Chondrocyte (in vitro differentiated cells): ENCODE results near the gene SLC26A3. TPM values are rescaled to one million over a fixed set of nuclear protein-coding genes. Genes with fewer than 3 reads are reported as not detected.
"Not testable (repeated sequence)": the region's sequence is repeated elsewhere in the genome, so short reads cannot be mapped to it uniquely, and the experiment has no call there.

ENCODE experiments used
- DNase-seq: peaks from one replicate; pipeline ENCODE4 v3.0.0; 2021; ENCODE audit warnings: mixed read lengths, low spot score
- H3K27ac Mint-ChIP-seq: one replicate; pipeline ENCODE4 v1.8.0; 2021; ENCODE audit warnings: mild to moderate bottlenecking, moderate library complexity, mixed read lengths; ENCODE audit not compliant: unreplicated experiment
- H3K27me3 Mint-ChIP-seq: 2 replicates; pipeline ENCODE4 v1.8.0; 2021; ENCODE audit warnings: low read depth, mixed read lengths
- H3K36me3 Mint-ChIP-seq: 2 replicates; pipeline ENCODE4 v1.8.0; 2021; ENCODE audit warnings: low read depth, mixed read lengths
- H3K4me1 Mint-ChIP-seq: 2 replicates; pipeline ENCODE4 v1.8.0; 2021; ENCODE audit warnings: low read depth, mild to moderate bottlenecking, mixed read lengths
- H3K4me3 Mint-ChIP-seq: one replicate; pipeline ENCODE4 v1.8.0; 2021; ENCODE audit warnings: mild to moderate bottlenecking, moderate library complexity, mixed read lengths; ENCODE audit not compliant: unreplicated experiment
- H3K9me3 Mint-ChIP-seq: 2 replicates; pipeline ENCODE4 v1.8.0; 2021; ENCODE audit warnings: low read depth, mixed read lengths
- long read RNA-seq: library from polyadenylated mRNA; stranded (forward); transcript quantifications from one replicate; pipeline ENCODE4 v2.0.0, GENCODE V29; 2021
- total RNA-seq: library from RNA; stranded (reverse); gene quantifications from 3 replicates; pipeline ENCODE4 v1.2.1, GENCODE V29; 2021
- TF ChIP-seq, protein P1 (sequence below): fragments of 200-600 bp; sonication (generic); IDR thresholded peaks from 2 replicates; pipeline ENCODE4 v1.5.0; 2021; ENCODE audit warnings: antibody characterized with exemption, mild to moderate bottlenecking, moderate library complexity

SLC26A3 gene
- not detected in 3 replicates for total RNA-seq
- long read RNA-seq, result 0 reads

DNA sequence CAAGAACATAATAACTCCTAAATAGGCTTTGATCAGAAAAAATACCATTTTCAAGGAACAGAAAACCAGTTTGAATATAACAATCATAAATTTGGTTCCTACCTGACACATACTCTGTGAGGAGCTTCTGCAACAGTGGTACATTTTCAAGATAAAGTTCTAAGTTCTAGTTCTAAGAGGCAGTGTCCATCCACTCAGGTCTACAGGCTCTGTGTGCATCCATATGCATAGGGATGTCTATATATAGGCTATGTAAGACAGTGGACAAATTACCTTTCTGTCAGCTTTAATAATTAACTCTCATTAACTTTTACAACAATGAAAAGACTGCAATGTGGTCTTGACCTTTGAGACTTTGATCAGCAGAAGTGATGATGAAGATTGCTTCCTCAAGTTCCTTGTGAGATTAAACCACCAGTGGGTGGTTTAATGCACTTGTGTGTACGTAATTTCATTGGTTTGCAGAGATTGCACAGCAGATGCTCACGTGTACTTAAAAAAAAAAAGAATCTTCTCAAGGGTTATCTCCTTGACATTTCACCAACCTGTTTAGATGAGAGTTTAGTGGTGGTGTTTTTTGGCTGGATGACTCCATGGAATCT is at the start of gene SLC26A3:
Gene SLC26A3 (minus strand): TSS at position 215 of the 602 bp plus-strand sequence. CDS start 8,714 bp downstream, outside the sequence.
- no peak for DNase-seq
- Mint-ChIP-seq H3K27ac (no peak within 1 kb of the TSS), H3K27me3 (peaks cover 35% of the 10 kb centered on the region), H3K4me3 (no peak within 1 kb of the TSS), H3K9me3 (no peaks in the 10 kb centered on the region), H3K4me1 (peaks cover 4% of the 10 kb centered on the region), H3K36me3 (peaks cover 3% of the 10 kb centered on the region)
- TF ChIP-seq, protein P1, sequence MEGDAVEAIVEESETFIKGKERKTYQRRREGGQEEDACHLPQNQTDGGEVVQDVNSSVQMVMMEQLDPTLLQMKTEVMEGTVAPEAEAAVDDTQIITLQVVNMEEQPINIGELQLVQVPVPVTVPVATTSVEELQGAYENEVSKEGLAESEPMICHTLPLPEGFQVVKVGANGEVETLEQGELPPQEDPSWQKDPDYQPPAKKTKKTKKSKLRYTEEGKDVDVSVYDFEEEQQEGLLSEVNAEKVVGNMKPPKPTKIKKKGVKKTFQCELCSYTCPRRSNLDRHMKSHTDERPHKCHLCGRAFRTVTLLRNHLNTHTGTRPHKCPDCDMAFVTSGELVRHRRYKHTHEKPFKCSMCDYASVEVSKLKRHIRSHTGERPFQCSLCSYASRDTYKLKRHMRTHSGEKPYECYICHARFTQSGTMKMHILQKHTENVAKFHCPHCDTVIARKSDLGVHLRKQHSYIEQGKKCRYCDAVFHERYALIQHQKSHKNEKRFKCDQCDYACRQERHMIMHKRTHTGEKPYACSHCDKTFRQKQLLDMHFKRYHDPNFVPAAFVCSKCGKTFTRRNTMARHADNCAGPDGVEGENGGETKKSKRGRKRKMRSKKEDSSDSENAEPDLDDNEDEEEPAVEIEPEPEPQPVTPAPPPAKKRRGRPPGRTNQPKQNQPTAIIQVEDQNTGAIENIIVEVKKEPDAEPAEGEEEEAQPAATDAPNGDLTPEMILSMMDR, result no peak

DNA sequence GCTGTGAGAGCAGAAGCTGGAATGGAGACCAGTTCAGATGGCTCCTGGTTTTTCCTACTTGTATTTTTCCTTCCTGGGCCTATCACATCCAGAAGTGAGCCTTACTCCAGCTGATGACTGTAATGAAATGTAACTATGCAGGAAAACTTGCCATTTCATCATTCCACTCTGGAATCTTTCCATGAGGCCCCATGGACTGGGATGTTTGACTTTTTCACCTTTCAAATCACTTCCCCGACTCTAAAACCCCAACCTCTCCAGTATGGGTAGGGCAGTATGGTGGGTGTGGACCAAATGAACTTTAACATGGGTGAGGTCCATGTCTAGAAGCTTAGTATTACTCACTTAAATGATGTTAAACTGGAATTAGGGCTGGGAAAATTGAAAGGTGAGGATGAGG is 47.6 kb upstream of the SLC26A3 start:
- TF ChIP-seq, protein P1, result no peak
- Mint-ChIP-seq H3K36me3 (no peaks in the 10 kb centered on the region), H3K9me3 (no peaks in the 10 kb centered on the region), H3K4me3 (no peak overlapping the region), H3K4me1 (peaks cover 5% of the 10 kb centered on the region), H3K27me3 (peaks cover 17% of the 10 kb centered on the region), H3K27ac (no peak overlapping the region)
- no peak for DNase-seq

DNA sequence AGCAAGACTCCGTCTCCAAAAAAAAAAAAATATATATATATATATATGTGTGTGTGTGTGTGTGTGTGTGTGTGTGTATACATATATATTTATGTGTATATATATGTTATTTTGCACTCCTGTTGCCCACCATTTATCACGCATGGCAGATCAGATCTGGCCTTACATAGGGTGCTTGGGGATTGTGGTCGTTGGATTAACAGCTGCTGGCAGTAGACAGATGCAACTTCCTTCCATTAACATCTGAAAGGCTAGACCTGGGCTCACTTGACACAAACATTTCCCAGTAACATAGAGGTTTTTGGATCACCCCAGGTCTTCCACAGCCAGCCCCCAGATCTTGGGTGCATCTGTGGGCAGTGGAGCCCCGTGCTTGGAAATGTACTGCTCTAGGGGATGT is 47.2 kb upstream of the SLC26A3 start:
- Mint-ChIP-seq H3K4me1 (peaks cover 4% of the 10 kb centered on the region), H3K4me3 (no peak overlapping the region), H3K9me3 (no peaks in the 10 kb centered on the region), H3K27ac (no peak overlapping the region), H3K36me3 (no peaks in the 10 kb centered on the region), H3K27me3 (peaks cover 20% of the 10 kb centered on the region)
- DNase-seq, result no peak
- TF ChIP-seq, protein P1, result no peak

DNA sequence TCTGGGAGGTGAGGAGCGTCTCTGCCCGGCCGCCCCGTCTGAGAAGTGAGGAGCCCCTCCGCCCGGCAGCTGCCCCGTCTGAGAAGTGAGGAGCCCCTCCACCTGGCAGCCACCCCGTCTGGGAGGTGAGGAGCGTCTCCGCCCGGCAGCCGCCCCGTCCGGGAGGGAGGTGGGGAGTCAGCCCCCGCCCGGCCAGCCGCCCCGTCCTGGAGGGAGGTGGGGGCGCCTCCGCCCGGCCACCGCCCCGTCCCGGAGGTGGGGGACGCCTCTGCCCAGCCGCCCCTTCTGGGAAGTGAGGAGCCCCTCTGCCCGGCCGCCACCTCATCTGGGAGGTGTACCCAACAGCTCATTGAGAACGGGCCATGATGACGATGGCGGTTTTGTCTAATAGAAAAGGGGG is 45.2 kb upstream of the SLC26A3 start:
- not testable (repeated sequence) for H3K4me1 Mint-ChIP-seq, H3K36me3 Mint-ChIP-seq, H3K9me3 Mint-ChIP-seq, DNase-seq, H3K4me3 Mint-ChIP-seq, H3K27ac Mint-ChIP-seq
- H3K27me3 Mint-ChIP-seq, result peaks cover 16% of the 10 kb centered on the region

DNA sequence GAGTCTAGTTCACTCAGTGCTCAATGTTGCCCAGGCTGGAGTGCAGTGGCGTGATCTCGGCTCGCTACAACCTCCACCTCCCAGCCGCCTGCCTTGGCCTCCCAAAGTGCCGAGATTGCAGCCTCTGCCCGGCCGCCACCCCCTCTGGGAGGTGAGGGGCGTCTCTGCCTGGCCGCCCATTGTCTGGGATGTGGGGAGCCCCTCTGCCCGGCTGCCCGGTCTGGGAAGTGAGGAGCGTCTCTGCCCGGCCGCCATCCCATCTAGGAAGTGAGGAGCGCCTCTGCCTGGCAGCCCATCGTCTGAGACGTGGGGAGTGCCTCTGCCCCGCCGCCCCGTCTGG is 44.8 kb upstream of the SLC26A3 start:
- not testable (repeated sequence) for H3K36me3 Mint-ChIP-seq, H3K4me1 Mint-ChIP-seq, H3K4me3 Mint-ChIP-seq

DNA sequence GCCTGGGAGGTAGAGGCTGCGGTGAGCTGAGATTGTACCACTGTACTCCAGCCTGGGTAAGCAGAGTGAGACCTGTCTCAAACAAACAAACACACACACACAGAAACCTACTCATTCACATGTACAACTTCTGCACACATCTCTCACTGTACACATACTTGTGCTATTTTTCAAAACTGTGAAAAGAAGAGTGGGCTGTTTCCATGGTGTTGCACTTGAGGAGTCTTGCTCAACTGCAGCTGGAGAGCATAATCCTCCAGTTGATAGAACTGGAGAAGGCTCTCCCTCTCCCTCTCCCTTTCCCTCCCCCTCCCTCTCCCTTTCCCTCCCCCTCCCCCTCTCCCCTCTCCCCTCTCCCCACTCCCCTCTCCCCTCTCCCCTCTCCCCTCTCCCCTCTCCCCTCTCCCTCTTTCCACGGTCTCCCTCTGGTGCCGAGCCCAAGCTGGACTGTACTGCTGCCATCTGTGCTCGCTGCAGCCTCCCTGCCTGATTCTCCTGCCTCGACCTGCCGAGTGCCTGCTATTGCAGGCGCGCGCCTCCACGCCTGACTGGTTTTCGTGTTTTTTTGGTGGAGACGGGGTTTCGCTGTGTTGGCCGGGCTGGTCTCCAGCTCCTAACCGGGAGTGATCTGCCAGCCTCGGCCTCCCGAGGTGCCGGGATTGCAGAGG is 44.3 kb upstream of the SLC26A3 start:
- peaks cover 19% of the 10 kb centered on the region for H3K27me3 Mint-ChIP-seq
- H3K36me3 Mint-ChIP-seq, result no peaks in the 10 kb centered on the region
- no peak overlapping the region for H3K4me3 Mint-ChIP-seq
- no peak overlapping the region for H3K27ac Mint-ChIP-seq
- TF ChIP-seq, protein P1, result no peak
- no peaks in the 10 kb centered on the region for H3K4me1 Mint-ChIP-seq
- no peaks in the 10 kb centered on the region for H3K9me3 Mint-ChIP-seq
- no peak for DNase-seq

More for the DNA sequence above, 44.8 kb upstream of the SLC26A3 start:
- not testable (repeated sequence) for H3K9me3 Mint-ChIP-seq, DNase-seq, H3K27ac Mint-ChIP-seq
- H3K27me3 Mint-ChIP-seq, result peaks cover 19% of the 10 kb centered on the region
